WERI-Rb-1 (cell line): ENCODE measurements around the gene NOTCH2.
"Not testable (repeated sequence)": the region's sequence is repeated elsewhere in the genome, so short reads cannot be mapped to it uniquely, and the experiment has no call there.

Experiments used
- DNase-seq: peaks from one replicate; pipeline ENCODE4 v3.0.0-alpha.2; 2020
- H3K27ac ChIP-seq: fragments of 250-450 bp; sonication (Bioruptor Pico); 2 replicates; pipeline ENCODE4 v1.5.1; 2020; ENCODE audit warnings: mild to moderate bottlenecking, moderate library complexity
- H3K27me3 ChIP-seq: fragments of 250-450 bp; sonication (Bioruptor Pico); 2 replicates; pipeline ENCODE4 v1.5.1; 2021; ENCODE audit warnings: mild to moderate bottlenecking, low read depth, moderate library complexity; ENCODE audit not compliant: insufficient read depth, severe bottlenecking
- H3K36me3 ChIP-seq: fragments of 250-450 bp; sonication (Bioruptor Pico); 2 replicates; pipeline ENCODE4 v1.5.1; 2020; ENCODE audit warnings: mild to moderate bottlenecking, moderate library complexity
- H3K4me3 ChIP-seq: 2 replicates; pipeline ENCODE4 v1.5.1; 2011; ENCODE audit warnings: low read depth, mild to moderate bottlenecking, control low read depth, low read length
- H3K9me3 ChIP-seq: fragments of 250-450 bp; sonication (Bioruptor Pico); 2 replicates; pipeline ENCODE4 v1.5.1; 2021; ENCODE audit warnings: mild to moderate bottlenecking, moderate library complexity; ENCODE audit not compliant: severe bottlenecking
- CTCF ChIP-seq: IDR thresholded peaks from 2 replicates; pipeline ENCODE4 v1.5.1; 2011; ENCODE audit warnings: low read depth, mild to moderate bottlenecking, control low read depth, inconsistent platforms, low read length

Gene NOTCH2

DNA sequence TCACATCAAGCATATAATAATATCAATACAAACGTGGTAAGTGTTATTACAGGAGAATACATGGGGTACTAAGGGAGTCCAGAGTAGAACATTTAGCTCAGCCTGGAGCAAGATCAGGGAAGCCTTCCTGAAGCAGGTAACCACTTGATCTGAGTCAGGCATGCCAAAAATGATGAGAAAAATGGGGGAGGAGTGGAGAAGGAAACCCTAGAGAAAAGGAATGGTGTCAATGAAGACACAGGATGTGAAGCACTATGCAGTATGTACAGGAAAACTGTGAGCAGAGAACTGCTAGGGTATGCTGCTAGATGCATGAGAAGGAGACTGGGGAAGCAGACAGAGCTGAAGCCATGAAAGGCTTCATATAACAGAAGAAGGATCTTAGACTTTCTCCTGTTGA, 84.7 kb downstream of the NOTCH2 start:
- TF ChIP-seq CTCF = no peak
- Histone ChIP-seq H3K36me3 (peaks cover 3% of the 10 kb centered on the region; the same call in 1 of the 2 replicates), H3K27ac (no peak overlapping the region), H3K9me3 (no peaks in the 10 kb centered on the region), H3K4me3 (no peak overlapping the region), H3K27me3 (no peaks in the 10 kb centered on the region)
- no peak for DNase-seq

DNA sequence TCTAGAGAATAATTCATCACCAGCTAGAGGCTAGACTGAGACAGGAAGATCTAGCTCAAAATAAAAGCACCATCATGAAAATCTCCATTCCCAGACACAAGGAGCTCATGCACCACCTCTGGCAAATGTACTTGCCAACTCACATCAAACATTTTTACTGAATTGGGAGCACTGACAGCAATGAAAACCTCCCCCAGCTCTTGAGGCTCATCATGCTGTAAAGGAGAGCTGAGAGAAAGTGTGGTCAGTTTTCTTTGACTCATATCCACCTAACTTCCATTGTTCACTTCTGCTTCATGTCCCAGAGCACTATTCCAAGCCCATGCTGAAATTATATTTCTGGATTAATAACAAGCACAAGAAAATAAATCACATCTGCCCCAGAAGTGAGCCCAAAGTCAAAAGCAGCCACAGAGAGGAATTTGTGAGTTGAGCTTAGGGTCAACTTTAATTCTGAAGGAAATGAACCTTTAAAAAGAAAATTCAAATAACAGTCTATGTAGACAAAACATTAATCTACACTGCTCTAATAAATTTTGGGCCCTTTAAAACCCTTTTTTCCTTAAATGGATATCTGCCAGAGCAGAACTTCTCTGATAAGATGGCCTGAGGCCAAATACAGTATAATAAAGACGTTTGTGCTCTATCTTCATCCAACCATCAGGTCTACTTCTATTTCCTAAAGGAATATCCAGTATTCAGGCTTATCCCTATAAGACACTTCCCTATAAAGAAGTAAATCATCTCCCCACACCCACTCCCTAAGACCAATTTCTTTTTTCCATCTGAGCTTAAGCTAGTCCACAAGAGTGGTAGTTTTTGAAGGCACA, 87.3 kb downstream of the NOTCH2 start:
- no peak for DNase-seq
- H3K4me3 ChIP-seq = no peak overlapping the region
- peaks cover 3% of the 10 kb centered on the region; the same call in 1 of the 2 replicates for H3K36me3 ChIP-seq
- no peaks in the 10 kb centered on the region for H3K27me3 ChIP-seq
- no peaks in the 10 kb centered on the region for H3K9me3 ChIP-seq
- no peak overlapping the region for H3K27ac ChIP-seq
- no peak for TF ChIP-seq CTCF

DNA sequence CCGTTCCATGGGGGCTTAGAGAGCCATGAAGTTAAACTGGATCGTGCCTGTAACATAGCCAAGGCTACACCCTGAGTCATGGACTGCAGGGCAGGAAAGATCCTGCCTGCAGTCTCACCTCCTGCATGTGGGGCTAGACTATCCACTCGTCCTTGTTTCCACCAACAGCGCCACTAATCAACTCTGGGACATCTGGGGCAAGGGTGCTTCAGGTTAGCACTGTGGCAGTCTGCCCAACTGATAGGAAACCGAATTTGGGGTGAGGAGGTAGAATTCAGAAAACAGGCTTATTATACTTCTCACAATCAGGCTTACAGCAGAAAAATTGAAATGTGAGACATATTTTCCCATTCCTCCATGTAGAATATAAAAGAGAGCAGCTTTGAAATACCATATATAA, 88.0 kb downstream of the NOTCH2 start:
- H3K27ac ChIP-seq = no peak overlapping the region
- no peaks in the 10 kb centered on the region for H3K9me3 ChIP-seq
- H3K36me3 ChIP-seq = peaks cover 3% of the 10 kb centered on the region; the same call in 1 of the 2 replicates
- no peaks in the 10 kb centered on the region for H3K27me3 ChIP-seq
- no peak for DNase-seq
- no peak overlapping the region for H3K4me3 ChIP-seq
- no peak for TF ChIP-seq CTCF

DNA sequence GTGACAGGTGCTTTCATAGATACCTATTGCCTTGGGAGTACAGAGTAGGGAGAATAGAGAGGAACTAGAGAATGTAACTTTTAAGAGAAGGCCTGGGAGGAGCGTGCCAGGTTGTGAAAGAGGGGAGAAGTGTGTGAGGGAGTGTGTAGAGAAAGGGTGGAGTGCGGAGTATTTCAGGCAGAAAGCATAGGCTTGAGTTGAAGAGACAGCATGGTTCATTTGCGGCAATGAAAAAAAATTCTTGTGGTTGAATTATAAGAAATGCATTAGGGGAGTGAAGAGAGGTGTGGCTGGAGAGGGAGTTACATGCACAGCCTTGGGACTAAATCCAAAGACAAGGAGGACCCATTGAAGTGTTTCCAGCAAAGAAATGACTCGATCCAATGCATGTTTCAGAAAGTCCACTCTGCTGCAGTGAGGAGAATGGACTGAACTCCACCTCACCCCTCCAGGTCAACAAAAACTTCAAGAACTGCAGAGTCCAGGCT, 91.4 kb downstream of the NOTCH2 start:
- Histone ChIP-seq H3K4me3 (no peak overlapping the region), H3K9me3 (no peaks in the 10 kb centered on the region), H3K27ac (no peak overlapping the region), H3K36me3 (no peaks in the 10 kb centered on the region), H3K27me3 (no peaks in the 10 kb centered on the region)
- TF ChIP-seq CTCF = no peak
- no peak for DNase-seq

GRCh38 chr1:119977113-119977736, 92.2 kb downstream of the NOTCH2 start:
- not testable (repeated sequence) for H3K27me3 ChIP-seq, H3K9me3 ChIP-seq, H3K4me3 ChIP-seq, H3K36me3 ChIP-seq, DNase-seq, H3K27ac ChIP-seq

- DNase-seq, H3K27ac ChIP-seq, H3K36me3 ChIP-seq, H3K27me3 ChIP-seq, H3K4me3 ChIP-seq, H3K9me3 ChIP-seq: not testable (repeated sequence)
These were observed 93.7 kb downstream of the NOTCH2 start for GRCh38 chr1:119975582-119976254.
